HEK293T (cell line): ENCODE results near the gene KIAA1755.

Experiments
- CTCF ChIA-PET: fragments of 350-600 bp; formaldehyde crosslinking; extraction: SDS; loops from one replicate; lab custom pipeline; 2021; ENCODE audit warnings: antibody characterized with exemption, inconsistent platforms; lab: Yijun Ruan, JAX
- POLR2A ChIA-PET: fragments of 350-600 bp; formaldehyde crosslinking; extraction: SDS; loops from one replicate; lab custom pipeline; 2020; ENCODE audit warnings: antibody characterized with exemption, inconsistent platforms; lab: Yijun Ruan, JAX
- DNase-seq: peaks from one replicate; pipeline ENCODE4 v3.0.0; 2012; ENCODE audit warnings: mixed read lengths; ENCODE audit errors: extremely low spot score
- ARNT ChIP-seq: fragments of 450-650 bp; IDR thresholded peaks from 2 replicates; pipeline ENCODE4 v1.6.1; 2017; ENCODE audit warnings: mild to moderate bottlenecking
- BHLHE40 ChIP-seq: fragments of 450-650 bp; IDR thresholded peaks from 2 replicates; pipeline ENCODE4 v1.6.1; 2016; ENCODE audit warnings: mild to moderate bottlenecking, moderate library complexity, borderline replicate concordance
- CTBP1 ChIP-seq: fragments of 450-650 bp; IDR thresholded peaks from 2 replicates; pipeline ENCODE4 v1.6.1; 2016; ENCODE audit warnings: borderline replicate concordance
- ELF4 ChIP-seq: fragments of 450-650 bp; IDR thresholded peaks from 2 replicates; pipeline ENCODE4 v1.6.1; 2017; ENCODE audit warnings: antibody characterized with exemption
- FOXA1 ChIP-seq: fragments of 450-650 bp; IDR thresholded peaks from 2 replicates; pipeline ENCODE4 v1.6.1; 2016; ENCODE audit warnings: mild to moderate bottlenecking
- FOXK2 ChIP-seq: fragments of 450-650 bp; IDR thresholded peaks from 2 replicates; pipeline ENCODE4 v1.6.1; 2016; ENCODE audit warnings: mild to moderate bottlenecking
- FOXM1 ChIP-seq: fragments of 450-650 bp; IDR thresholded peaks from 2 replicates; pipeline ENCODE4 v1.6.1; 2017; ENCODE audit warnings: mild to moderate bottlenecking, borderline replicate concordance
- HDGF ChIP-seq: fragments of 450-650 bp; IDR thresholded peaks from 2 replicates; pipeline ENCODE4 v1.6.1; 2017; ENCODE audit warnings: antibody characterized with exemption, borderline replicate concordance
- L3MBTL2 ChIP-seq: fragments of 450-650 bp; conservative IDR thresholded peaks from 2 replicates; pipeline ENCODE4 v1.6.1; 2016; ENCODE audit warnings: mild to moderate bottlenecking
- LEF1 ChIP-seq: fragments of 450-650 bp; IDR thresholded peaks from 2 replicates; pipeline ENCODE4 v1.6.1; 2017; ENCODE audit warnings: mild to moderate bottlenecking, borderline replicate concordance
- NFRKB ChIP-seq: fragments of 450-650 bp; IDR thresholded peaks from 2 replicates; pipeline ENCODE4 v1.6.1; 2016; ENCODE audit warnings: mild to moderate bottlenecking, moderate library complexity
- PKNOX1 ChIP-seq: fragments of 450-650 bp; IDR thresholded peaks from 2 replicates; pipeline ENCODE4 v1.6.1; 2016
- SP1 ChIP-seq: fragments of 450-650 bp; IDR thresholded peaks from 2 replicates; pipeline ENCODE4 v1.6.1; 2017
- SUZ12 ChIP-seq: fragments of 450-650 bp; IDR thresholded peaks from 2 replicates; pipeline ENCODE4 v1.6.1; 2016; ENCODE audit warnings: mild to moderate bottlenecking
- TARDBP ChIP-seq: fragments of 450-650 bp; IDR thresholded peaks from 2 replicates; pipeline ENCODE4 v1.6.1; 2016
- ZNF384 ChIP-seq: fragments of 450-650 bp; IDR thresholded peaks from 2 replicates; pipeline ENCODE4 v1.6.1; 2016

Gene KIAA1755

GRCh38 chr20:38212806-38213606 lies 47.5 kb downstream of the KIAA1755 start:
- ChIA-PET CTCF (no interaction called here), POLR2A (interaction anchor here (0.5 kb wide), 1 partner anchor 538 kb away, joined by 3 read pairs; no protein-coding TSS in a partner anchor)
- TF ChIP-seq FOXK2 = no peak
- TF ChIP-seq SUZ12 = no peak
- no peak for TF ChIP-seq PKNOX1
- no peak for TF ChIP-seq FOXM1
- TF ChIP-seq BHLHE40 = no peak
- no peak for DNase-seq

GRCh38 chr20:38211200-38212097 lies 49.1 kb downstream of the KIAA1755 start:
- no peak for DNase-seq
- TF ChIP-seq ELF4 (no peak), TARDBP (no peak), NFRKB (no peak), ZNF384 (no peak), PKNOX1 (no peak), LEF1 (no peak)
- POLR2A ChIA-PET = no interaction called here
- CTCF ChIA-PET = no interaction called here

GRCh38 chr20:38210741-38211140 lies 49.8 kb downstream of the KIAA1755 start:
- TF ChIP-seq FOXK2 = no peak
- TF ChIP-seq L3MBTL2 = no peak
- TF ChIP-seq NFRKB = no peak
- TF ChIP-seq LEF1 = no peak
- TF ChIP-seq ARNT = no peak
- TF ChIP-seq SP1 = no peak
- TF ChIP-seq HDGF = no peak
- TF ChIP-seq TARDBP = no peak
- no peak for TF ChIP-seq PKNOX1
- TF ChIP-seq FOXA1 = no peak
- ChIA-PET CTCF (no interaction called here), POLR2A (no interaction called here)
- no peak for DNase-seq

- TF ChIP-seq HDGF = no peak
- no peak for TF ChIP-seq FOXK2
- TF ChIP-seq TARDBP = no peak
- no peak for TF ChIP-seq SP1
- TF ChIP-seq L3MBTL2 = no peak
- TF ChIP-seq ARNT = no peak
- TF ChIP-seq CTBP1 = no peak
- TF ChIP-seq ZNF384 = no peak
- no peak for TF ChIP-seq PKNOX1
- no peak for TF ChIP-seq NFRKB
- TF ChIP-seq ELF4 = no peak
- no peak for TF ChIP-seq BHLHE40
- TF ChIP-seq LEF1 = no peak
- no peak for TF ChIP-seq SUZ12
- TF ChIP-seq FOXA1 = no peak
- no peak for TF ChIP-seq FOXM1
- ChIA-PET CTCF (no interaction called here), POLR2A (no interaction called here)
- no peak for DNase-seq
Measured at GRCh38 chr20:38209736-38210405, 50.7 kb downstream of the KIAA1755 start.

- ChIA-PET CTCF (no interaction called here), POLR2A (no interaction called here)
- TF ChIP-seq ELF4 (no peak), FOXA1 (no peak), FOXM1 (no peak), PKNOX1 (no peak), NFRKB (no peak), TARDBP (no peak), SUZ12 (no peak), ARNT (no peak)
- DNase-seq = no peak
Measured at GRCh38 chr20:38209054-38209675, 51.4 kb downstream of the KIAA1755 start.
